Dedifferentiated amniotic fluid mesenchymal stem cell (primary cell): ENCODE measurements around the gene NEK4.
"Not testable (repeated sequence)": the region's sequence is repeated elsewhere in the genome, so short reads cannot be mapped to it uniquely, and the experiment has no call there.

Source experiments
- DNase-seq: peaks from one replicate; pipeline ENCODE4 v3.0.0-alpha.2; 2016; ENCODE audit errors: extremely low spot score

The NEK4 gene

GRCh38 chr3:52696830-52697631, 73.7 kb downstream of the NEK4 start:
- DNase-seq = no peak

GRCh38 chr3:52695798-52696671, 74.7 kb downstream of the NEK4 start:
- no peak for DNase-seq

DNA sequence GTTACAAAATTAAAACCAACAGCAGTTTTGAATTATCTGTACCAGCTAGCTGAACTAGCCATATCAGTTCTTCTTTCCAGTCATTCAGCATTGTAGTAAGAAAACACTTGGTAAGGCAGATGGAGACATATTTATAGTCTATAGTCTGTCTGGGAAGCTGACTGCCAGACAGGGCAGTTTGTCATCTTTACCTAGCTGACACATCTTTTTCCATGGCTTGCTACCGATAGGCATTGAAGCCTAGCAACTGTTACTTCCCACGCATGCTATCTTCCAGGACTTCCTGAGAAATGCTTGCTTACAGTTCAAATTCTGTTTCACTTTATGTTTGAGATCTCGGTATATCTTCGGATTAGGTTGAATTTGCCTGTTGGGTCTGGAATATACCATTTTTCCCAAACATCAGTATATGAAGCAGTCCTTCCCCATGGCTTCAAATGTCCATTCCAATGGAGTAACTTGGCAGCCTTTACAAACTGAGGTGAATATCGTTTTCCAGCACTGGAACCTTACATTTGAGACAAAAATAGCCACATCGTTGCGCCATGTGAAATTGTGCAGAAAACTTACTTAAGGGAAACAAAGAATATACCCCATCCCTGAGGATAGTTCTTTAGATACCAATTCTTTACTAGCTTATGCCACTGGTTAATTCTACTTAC, 76.1 kb downstream of the NEK4 start:
- DNase-seq = no peak

GRCh38 chr3:52693071-52693470, 77.7 kb downstream of the NEK4 start:
- DNase-seq = no peak

- no peak for DNase-seq
Measured at GRCh38 chr3:52690560-52690959, 80.2 kb downstream of the NEK4 start.

GRCh38 chr3:52689151-52689550, 81.6 kb downstream of the NEK4 start:
- DNase-seq = no peak

DNA sequence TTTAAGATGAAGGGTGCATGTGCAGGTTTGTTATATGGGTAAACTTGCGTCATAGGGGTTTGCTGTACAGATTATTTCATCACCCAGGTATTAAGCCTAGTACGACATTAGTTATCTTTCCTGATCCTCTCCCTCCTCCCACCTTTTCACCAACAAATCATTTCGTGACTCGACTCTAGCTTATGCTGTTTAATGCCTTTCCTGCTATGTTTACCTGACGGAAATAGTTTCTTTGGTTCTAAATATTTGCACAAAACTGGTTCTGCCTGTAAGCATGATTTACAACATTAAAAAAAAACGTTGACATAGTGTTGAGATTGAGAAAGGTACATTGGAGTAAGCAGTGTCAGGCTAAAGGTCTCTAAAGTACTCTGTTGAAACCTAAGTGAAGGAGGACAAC, 82.5 kb downstream of the NEK4 start:
- DNase-seq = no peak

- DNase-seq = peak; percentile 91
Measured at GRCh38 chr3:52685709-52686691, 84.7 kb downstream of the NEK4 start, which contains the start of the genes GNL3 and PBRM1. Gene GNL3, plus strand, starts transcription at chr3:52686032. Its CDS starts 61 bp downstream, at chr3:52686093. Gene PBRM1, minus strand, starts transcription at chr3:52685913.

DNA sequence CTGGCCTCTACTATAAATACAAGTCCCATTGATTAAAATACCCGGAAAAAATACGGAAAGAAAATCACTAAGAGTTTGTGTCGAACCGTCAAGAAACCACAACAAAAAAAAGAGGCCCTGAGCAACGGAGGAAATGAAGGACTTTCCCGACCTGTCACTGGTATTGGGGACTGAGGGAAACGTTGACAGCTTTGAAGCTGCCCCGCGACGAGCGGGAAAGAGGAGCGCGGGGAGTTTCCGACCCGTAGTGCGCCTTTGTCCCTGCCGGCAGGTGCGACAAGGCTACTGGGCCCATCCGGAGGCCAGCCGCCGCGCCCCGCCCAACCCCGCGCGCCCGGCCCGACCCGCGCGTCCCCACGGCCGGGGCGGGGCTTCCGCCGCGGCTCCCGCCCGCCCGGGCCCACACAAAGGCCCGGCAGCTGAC, 85.4 kb downstream of the NEK4 start:
- DNase-seq = no peak

GRCh38 chr3:52684184-52684583, 86.6 kb downstream of the NEK4 start:
- DNase-seq = no peak

DNA sequence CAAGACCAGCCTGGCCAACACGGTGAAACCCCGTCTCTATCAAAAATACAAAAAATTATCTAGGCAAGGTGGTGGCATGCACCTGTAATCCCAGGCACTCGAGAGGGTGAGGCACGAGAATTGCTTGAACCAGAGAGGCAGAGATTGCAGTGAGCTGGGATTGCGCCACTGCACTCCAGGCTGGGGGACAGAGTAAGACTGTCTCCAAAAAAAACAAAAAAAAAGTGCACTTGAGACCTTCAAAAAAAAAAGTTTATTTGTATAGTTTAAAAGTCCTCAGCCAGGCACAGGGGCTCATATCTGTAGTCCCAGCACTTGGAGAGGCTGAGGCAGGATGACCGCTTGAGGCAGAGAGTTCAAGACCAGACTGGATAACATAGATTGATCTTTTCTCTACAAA, 87.1 kb downstream of the NEK4 start:
- no peak for DNase-seq

DNA sequence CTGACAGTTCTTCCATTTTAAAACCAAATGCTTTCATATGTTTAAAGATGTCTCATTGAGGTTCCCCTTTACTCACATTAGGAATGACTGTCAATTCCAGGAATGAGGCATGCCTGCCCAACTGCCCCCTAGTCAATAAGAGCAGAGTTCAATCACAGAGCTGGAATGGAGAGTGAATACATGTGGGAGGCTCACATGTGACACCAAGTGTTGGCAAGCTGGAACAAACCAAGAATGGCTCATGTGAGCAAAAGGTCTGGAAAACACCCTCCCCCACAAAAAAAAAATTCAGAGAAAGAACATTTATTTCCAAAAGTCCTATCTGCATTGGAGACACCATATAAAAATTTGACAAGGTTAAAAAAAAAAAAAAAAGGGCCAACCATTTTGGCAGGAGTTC, 88.7 kb downstream of the NEK4 start:
- peak; percentile 51 for DNase-seq

DNA sequence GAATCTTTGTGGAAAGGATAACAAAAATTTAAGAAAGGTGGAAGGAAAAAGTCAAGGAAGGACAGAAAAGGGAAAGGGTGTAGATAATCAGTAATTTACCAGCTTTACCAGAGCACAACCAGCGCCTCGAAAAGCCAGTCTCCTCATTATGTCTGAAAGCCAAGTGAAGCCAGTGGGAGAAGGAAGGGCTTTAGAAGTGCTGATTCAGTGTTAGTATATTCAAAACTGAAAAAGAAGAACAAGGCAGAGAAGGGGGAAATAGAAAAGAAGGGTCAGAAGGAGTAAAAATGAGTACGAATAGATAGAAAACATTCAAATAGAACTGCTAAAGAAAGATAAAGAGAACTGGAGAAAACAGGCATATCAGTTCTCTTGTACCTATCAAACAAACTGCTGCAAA, 89.1 kb downstream of the NEK4 start:
- no peak for DNase-seq

DNA sequence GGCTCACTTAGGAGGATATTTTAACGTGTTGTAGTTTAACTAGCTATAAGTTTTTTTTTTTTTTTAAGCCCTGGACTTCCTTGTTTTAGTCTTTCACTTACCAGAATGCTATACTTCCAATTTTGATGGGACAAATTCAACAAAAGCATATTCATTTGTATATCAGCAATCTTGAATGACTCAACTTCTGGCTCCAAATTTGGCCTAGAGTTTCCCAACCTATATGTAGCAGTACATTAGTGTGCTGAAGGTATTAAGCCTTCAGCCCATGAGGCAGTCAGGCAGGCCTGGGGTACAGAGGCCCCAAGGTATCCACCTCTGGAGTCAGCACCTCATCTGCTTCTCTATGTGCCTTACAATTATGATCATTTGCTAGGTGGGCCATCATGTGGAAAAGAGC, 90.9 kb downstream of the NEK4 start:
- DNase-seq = no peak

DNA sequence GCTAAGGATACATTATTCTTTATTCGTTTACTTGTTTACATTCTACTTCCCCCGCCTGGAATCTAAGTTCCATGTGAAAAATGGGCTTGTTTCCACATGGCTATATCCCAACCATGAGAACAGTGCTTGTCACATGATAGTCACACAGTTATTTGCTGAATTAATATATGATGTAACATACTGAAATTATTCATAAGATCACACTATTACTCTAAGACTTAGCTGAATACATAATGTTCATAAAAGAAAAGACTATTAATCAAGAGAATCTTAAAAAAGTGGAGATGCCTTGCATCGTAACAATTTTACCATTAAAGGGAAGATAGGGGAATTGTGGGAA, 91.6 kb downstream of the NEK4 start:
- peak; percentile 66 for DNase-seq

GRCh38 chr3:52678265-52679198, 92.2 kb downstream of the NEK4 start:
- DNase-seq = no peak

DNA sequence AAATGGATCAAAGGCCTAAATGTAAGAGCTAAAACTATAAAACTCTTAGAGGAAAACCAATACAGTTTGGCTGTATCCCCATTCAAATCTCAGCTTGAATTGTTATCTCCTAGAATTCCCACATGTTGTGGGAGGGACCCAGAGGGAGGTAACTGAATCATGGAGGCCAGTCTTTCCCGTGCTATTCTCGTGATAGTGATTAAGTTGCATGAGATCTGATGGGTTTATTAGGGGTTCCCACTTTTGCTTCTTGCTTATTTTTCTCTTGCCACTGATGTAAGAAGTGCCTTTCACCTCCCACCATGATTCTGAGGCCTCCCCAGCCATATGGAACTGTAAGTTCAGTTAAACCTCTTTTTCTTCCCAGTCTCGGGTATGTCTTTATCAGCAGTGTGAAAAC, 94.5 kb downstream of the NEK4 start:
- not testable (repeated sequence) for DNase-seq

GRCh38 chr3:52671676-52672075, 99.1 kb downstream of the NEK4 start:
- DNase-seq = no peak

DNA sequence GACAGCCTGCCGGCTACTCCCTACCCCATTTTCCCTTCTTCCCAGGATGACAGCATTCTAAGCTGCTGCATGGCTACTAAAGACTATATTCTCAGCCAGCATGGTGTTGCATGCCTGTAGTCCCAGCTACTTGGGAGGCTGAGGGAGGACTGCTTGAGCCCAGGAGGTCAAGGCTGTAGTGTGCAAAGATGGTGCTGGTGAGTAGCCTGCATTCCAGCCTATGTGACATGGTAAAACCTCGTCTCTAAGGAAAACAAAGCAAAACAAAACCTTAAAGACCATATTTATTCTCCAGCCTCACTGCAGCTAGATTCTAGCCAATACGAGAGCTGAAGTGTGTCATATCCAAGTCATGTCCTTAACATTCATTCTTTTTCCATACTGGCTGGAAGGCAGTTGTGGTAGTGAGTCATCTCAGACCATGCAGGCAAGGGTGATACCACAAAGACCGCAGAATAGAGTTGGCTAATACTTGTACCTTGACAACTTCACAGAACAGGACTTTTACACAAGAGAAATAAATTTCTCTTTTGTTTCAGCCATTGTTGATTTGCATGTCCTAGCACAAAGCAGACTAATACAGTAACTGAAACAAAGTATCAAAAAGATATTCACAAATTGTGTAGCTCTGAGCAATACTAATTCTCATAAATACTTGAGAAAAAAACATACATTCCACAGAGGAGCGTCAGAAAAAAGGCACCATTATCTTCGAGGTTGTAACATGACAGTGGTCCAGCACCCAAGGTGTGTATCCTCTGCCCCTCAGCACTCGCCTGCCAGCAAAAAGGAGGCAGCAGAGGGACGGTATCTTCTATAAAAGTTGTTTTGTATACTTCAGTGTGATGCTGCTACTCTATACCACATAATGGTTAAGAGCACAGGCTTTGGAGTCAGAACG, 99.9 kb downstream of the NEK4 start:
- DNase-seq = peak; percentile 99
